GM21515 (cell line): Measurements from ENCODE around the gene BAAT.

Source experiments
- ATAC-seq: cut with Tn5 transposase; IDR thresholded peaks from one replicate; pipeline ENCODE4 v1.9.1; 2021; ENCODE audit not compliant: unreplicated experiment

Gene BAAT

DNA sequence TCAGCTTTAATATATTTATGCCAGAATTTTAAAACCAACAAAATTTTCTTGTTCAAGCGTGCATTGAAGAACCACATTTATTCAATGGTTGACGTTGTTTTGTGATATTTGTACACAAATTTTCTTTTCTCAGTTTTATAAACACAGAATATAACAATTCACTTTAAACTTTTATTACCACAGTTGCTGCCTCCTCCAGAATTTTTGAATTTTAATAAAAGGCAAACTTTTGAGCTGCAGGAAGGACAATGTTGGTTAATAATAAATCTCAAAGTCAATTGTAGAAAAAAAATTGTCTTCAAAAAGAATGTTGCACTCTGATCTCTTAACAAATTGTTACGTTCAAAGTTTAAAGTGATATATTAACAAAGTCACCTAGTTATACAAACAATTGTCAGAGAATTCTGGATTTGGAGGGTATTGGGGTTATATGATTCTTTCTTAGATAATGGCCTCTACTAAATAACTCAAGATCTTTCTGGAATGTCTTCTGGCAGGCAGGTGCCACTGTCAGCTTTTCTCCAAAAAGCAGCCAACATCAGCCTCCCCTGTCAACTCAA is 60.5 kb downstream of the BAAT start:
- ATAC-seq = no peak

DNA sequence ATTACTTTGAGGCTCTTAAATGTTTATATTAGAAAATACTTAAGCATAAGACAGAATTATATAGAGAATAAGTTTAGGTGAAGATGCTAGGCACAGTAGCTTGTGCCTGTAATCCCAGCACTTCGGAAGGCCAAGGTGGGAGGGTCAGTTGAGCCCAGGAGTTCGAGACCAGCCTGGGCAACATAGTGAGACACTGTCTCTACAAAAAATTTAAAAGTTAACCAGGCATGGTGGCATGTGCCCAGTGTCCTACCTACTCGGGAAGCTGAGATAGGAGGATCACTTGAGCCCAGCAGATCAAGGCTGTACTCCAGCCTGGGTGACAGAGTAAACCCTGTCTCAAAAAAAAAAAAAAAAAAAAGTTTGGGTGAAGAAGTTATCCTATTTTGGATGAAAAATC is 61.7 kb downstream of the BAAT start:
- no peak for ATAC-seq

DNA sequence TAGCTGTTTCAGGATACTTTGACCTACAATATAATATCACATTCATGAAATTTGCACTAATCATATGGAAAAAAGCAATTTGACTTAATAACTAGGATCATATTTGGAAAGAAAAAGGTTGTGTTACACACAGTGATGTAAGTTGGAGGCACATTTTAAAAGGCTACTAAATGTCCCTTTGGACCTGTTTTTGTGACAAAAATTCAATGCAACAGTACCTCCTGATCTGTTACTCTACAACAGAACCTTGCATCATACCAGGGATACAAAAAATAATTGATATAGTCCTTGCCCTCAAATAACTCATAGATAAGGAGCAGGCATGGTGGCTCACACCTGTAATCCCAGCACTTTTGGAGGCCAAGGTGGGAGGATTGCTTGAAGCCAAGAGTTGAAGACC is 67.1 kb downstream of the BAAT start:
- no peak for ATAC-seq

DNA sequence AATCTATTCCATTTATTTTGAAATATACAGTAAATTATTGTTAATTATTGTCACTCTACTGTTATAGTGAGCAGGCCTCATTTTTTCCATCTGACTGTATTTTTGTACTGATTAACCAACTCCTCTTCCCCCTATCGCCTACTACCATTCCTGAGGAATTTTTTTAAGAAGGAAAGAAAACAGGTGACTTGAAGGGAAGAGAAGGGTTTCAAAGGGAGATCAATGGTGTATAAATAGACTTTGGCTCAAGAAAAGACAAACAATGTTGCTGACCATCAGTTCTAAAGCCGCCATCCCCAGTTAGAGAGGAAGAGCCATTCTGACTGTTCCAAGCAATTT is 69.7 kb downstream of the BAAT start:
- no peak for ATAC-seq

DNA sequence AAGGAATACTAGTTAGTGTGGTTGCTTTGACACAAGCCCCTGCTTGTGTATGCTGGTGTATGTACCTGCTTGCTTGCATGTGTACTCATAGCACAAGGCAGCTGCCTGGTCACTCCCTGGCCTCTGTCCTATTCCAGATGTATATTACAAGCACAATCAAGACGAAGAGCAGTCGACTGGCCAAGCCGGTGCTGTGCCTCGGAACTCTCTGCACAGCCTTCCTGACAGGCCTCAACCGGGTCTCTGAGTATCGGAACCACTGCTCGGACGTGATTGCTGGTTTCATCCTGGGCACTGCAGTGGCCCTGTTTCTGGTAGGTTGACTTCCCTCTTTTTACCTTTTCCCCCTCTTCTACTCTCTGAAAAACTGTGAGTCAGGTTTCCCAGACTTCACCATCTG is 72.1 kb downstream of the BAAT start:
- ATAC-seq = no peak

DNA sequence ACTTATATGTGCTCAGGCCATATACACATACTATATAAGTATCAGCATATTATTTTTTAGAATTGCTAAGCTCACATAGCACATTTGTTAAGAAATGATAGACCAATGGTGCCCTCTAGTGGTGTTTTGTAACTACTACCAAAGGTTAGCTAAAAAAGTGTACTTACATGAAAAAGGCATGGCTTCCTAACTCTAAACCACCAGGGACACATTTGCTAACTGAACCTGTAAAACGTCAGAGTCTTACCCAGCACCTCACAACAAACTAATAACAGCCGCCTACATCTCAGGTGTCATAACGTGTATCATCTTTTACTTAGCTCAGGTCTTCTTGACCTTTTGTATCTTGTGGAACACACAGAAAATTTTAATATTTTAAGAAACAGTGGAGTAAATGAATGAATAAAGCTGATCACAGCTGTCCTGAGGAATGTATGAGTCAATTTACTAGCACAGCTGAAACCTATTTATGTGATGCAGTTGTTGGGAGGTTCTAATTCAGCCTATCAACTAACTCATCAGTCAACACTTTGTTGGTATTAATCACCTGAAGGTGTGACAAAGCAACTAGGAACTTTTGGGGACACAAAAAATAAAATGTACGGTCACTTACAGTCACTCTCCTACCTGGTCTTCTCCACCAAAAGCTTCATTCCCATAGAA is 72.9 kb downstream of the BAAT start:
- ATAC-seq = peak; percentile 94

DNA sequence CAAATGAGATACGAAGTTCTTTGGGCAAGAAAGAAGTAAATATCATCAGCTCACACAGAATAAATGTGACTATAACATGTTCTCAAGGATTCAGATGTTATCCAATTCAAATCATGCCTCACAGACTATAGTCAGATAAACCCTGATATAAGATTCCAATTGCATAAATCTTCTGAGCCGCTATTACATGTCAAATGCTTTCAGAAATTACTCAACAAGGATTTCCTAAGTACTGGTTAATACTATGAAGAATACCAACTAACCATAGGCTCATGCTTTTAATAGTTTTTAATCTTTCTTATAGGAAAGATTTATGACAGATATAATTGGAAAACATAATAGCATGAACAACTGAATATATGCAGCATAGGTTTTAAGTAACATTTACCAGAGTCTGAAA is 73.6 kb downstream of the BAAT start:
- no peak for ATAC-seq
